Kidney capillary endothelial cell (primary cell): Measurements from ENCODE around the gene SRF.
"Not testable (repeated sequence)": the region's sequence is repeated elsewhere in the genome, so short reads cannot be mapped to it uniquely, and the experiment has no call there.

Source experiments
- DNase-seq: peaks from one replicate; pipeline ENCODE4 v3.0.0-alpha.2; 2018; ENCODE audit warnings: low spot score

Gene SRF

GRCh38 chr6:43170931-43171706, at the start of gene SRF:
SRF (plus strand) TSS chr6:43171269; CDS start chr6:43171657, 388 bp downstream.
- peak; percentile 96 for DNase-seq

- no peak for DNase-seq
Observed at GRCh38 chr6:43122146-43122545, 48.9 kb upstream of the SRF start.

GRCh38 chr6:43123461-43124314, 47.4 kb upstream of the SRF start:
- no peak for DNase-seq

- DNase-seq = no peak
Observed at GRCh38 chr6:43124481-43124880, 46.6 kb upstream of the SRF start.

GRCh38 chr6:43125119-43125518, 46.0 kb upstream of the SRF start:
- no peak for DNase-seq

GRCh38 chr6:43125555-43125954, 45.5 kb upstream of the SRF start:
- no peak for DNase-seq

- no peak for DNase-seq
Observed at GRCh38 chr6:43127180-43127579, 43.9 kb upstream of the SRF start.

GRCh38 chr6:43127877-43128276, 43.2 kb upstream of the SRF start:
- no peak for DNase-seq

GRCh38 chr6:43128926-43129325, 42.1 kb upstream of the SRF start:
- DNase-seq = no peak

GRCh38 chr6:43129434-43130194, 41.5 kb upstream of the SRF start:
- DNase-seq = peak; percentile 15

GRCh38 chr6:43130429-43130828, 40.6 kb upstream of the SRF start:
- DNase-seq = no peak

- DNase-seq = not testable (repeated sequence)
Observed at GRCh38 chr6:43131379-43131778, 39.7 kb upstream of the SRF start.

GRCh38 chr6:43138267-43138666, 32.8 kb upstream of the SRF start:
- no peak for DNase-seq

- DNase-seq = not testable (repeated sequence)
Observed at GRCh38 chr6:43139973-43140372, 31.1 kb upstream of the SRF start.

- DNase-seq = no peak
Observed at GRCh38 chr6:43141644-43142043, 29.4 kb upstream of the SRF start.

- DNase-seq = no peak
Observed at GRCh38 chr6:43142101-43142500, 29.0 kb upstream of the SRF start.

- DNase-seq = peak; percentile 86
Observed at GRCh38 chr6:43143235-43144128, 27.6 kb upstream of the SRF start.

- DNase-seq = no peak
Observed at GRCh38 chr6:43144879-43145278, 26.2 kb upstream of the SRF start.

- DNase-seq = no peak
Observed at GRCh38 chr6:43146261-43146660, 24.8 kb upstream of the SRF start.

- DNase-seq = no peak
Observed at GRCh38 chr6:43146709-43147688, 24.1 kb upstream of the SRF start.
